ENCODE measurements around the gene SHROOM3.
A peak's percentile ranks its signal among the peaks of the same experiment; 100 is the strongest.

The SHROOM3 gene

GRCh38 chr4:76540486-76540885, 105.5 kb downstream of the SHROOM3 start:
- no peak for DNase-seq (ENCODE audit: low spot score)

- DNase-seq (ENCODE audit: low spot score), result no peak
Observed at GRCh38 chr4:76543378-76543777, 108.3 kb downstream of the SHROOM3 start.

- DNase-seq (ENCODE audit: low spot score), result no peak
Observed at GRCh38 chr4:76544725-76545124, 109.7 kb downstream of the SHROOM3 start.

- no peak for DNase-seq (ENCODE audit: low spot score)
Observed at GRCh38 chr4:76545226-76545884, 110.3 kb downstream of the SHROOM3 start.

- no peak for DNase-seq (ENCODE audit: low spot score)
Observed at GRCh38 chr4:76546327-76546726, 111.3 kb downstream of the SHROOM3 start.

GRCh38 chr4:76546759-76547742, 112.0 kb downstream of the SHROOM3 start:
- DNase-seq (ENCODE audit: low spot score), result peak; percentile 27

- DNase-seq (ENCODE audit: low spot score), result no peak
Observed at GRCh38 chr4:76548704-76549103, 113.7 kb downstream of the SHROOM3 start.

- DNase-seq (ENCODE audit: low spot score), result no peak
Observed at GRCh38 chr4:76549765-76550164, 114.7 kb downstream of the SHROOM3 start.

GRCh38 chr4:76550966-76551780, 116.1 kb downstream of the SHROOM3 start:
- DNase-seq (ENCODE audit: low spot score), result no peak

- DNase-seq (ENCODE audit: low spot score), result no peak
Observed at GRCh38 chr4:76554630-76555029, 119.6 kb downstream of the SHROOM3 start.

- no peak for DNase-seq (ENCODE audit: low spot score)
Observed at GRCh38 chr4:76556452-76556851, 121.4 kb downstream of the SHROOM3 start.

- no peak for DNase-seq (ENCODE audit: low spot score)
Observed at GRCh38 chr4:76558396-76559235, 123.6 kb downstream of the SHROOM3 start.

- no peak for DNase-seq (ENCODE audit: low spot score)
Observed at GRCh38 chr4:76559236-76560071, 124.4 kb downstream of the SHROOM3 start.

- peak; percentile 75 for DNase-seq (ENCODE audit: low spot score)
Observed at GRCh38 chr4:76562161-76562560, 127.1 kb downstream of the SHROOM3 start.

- no peak for DNase-seq (ENCODE audit: low spot score)
Observed at GRCh38 chr4:76562836-76563453, 127.9 kb downstream of the SHROOM3 start.

- no peak for DNase-seq (ENCODE audit: low spot score)
Observed at GRCh38 chr4:76563454-76564122, 128.6 kb downstream of the SHROOM3 start.

GRCh38 chr4:76564123-76564915, 129.3 kb downstream of the SHROOM3 start:
- no peak for DNase-seq (ENCODE audit: low spot score)

- DNase-seq (ENCODE audit: low spot score), result no peak
Observed at GRCh38 chr4:76568262-76568661, 133.2 kb downstream of the SHROOM3 start.

- DNase-seq (ENCODE audit: low spot score), result no peak
Observed at GRCh38 chr4:76569225-76569624, 134.2 kb downstream of the SHROOM3 start.

Measured in hepatic stellate cell (primary cell).